ENCODE data around the gene E2F6. TPM values are rescaled to one million over a fixed set of nuclear protein-coding genes. Genes with fewer than 3 reads are reported as not detected.

E2F6 gene
- total RNA-seq, 5 donors from 2014 or later (not counting 1 experiment from before 2014, with no cell fraction given), result 4.8 to 9.5 (median 9.1) TPM

- no CpG with 5 or more reads among the region's 1 CpG for WGBS (ENCODE audit: insufficient coverage)
- H3K27me3 ChIP-seq (replicated peaks in 1 of 2; ENCODE audit: control insufficient read depth in 2 of 2, extremely low read depth in 1 of 2, insufficient read depth in 2 of 2, low read length in 1 of 2), result peaks cover 0 to 4% of the 10 kb centered on the region in 2 experiments
- no peaks in the 10 kb centered on the region for H3K36me3 Mint-ChIP-seq
- H3K27ac Mint-ChIP-seq, result no peak overlapping the region
- no peak overlapping the region for H3K27ac ChIP-seq (ENCODE audit: low read length)
- POLR2A ChIA-PET, result no interaction called here
- ATAC-seq (replicated peaks in 1 of 4), result no peak
- no peaks in the 10 kb centered on the region for H3K9me3 Mint-ChIP-seq
- H3K4me3 Mint-ChIP-seq, result no peak overlapping the region
- H3K27me3 Mint-ChIP-seq, result peaks cover 10 to 21% of the 10 kb centered on the region in 2 donors
- H3K4me3 ChIP-seq (ENCODE audit: control insufficient read depth in 1 of 2, extremely low read depth in 1 of 2, low read length in 1 of 2), result no peak overlapping the region
- no peak for DNase-seq
- no peaks in the 10 kb centered on the region for H3K4me1 Mint-ChIP-seq
- H3K4me1 ChIP-seq (ENCODE audit: control insufficient read depth in 1 of 2, extremely low read depth in 1 of 2, insufficient read depth in 2 of 2, low read length in 2 of 2), result no peaks in the 10 kb centered on the region
- CTCF ChIA-PET, result no interaction called here
- H3K9me3 ChIP-seq, result no peaks in the 10 kb centered on the region
- H3K36me3 ChIP-seq (ENCODE audit: control insufficient read depth in 2 of 2, extremely low read depth in 1 of 2, insufficient read depth in 1 of 2, low read length in 1 of 2), result no peaks in the 10 kb centered on the region
These were observed 56.4 kb downstream of the E2F6 start for GRCh38 chr2:11409572-11409959.

GRCh38 chr2:11408959-11409571 lies 56.9 kb downstream of the E2F6 start:
- Mint-ChIP-seq H3K4me3 (no peak overlapping the region), H3K36me3 (no peaks in the 10 kb centered on the region), H3K4me1 (no peaks in the 10 kb centered on the region), H3K27me3 (peaks cover 10 to 21% of the 10 kb centered on the region in 2 donors), H3K27ac (no peak overlapping the region), H3K9me3 (no peaks in the 10 kb centered on the region)
- ATAC-seq (replicated peaks in 1 of 4) (no peak), DNase-seq (no peak)
- H3K4me3 ChIP-seq (ENCODE audit: control insufficient read depth in 1 of 2, extremely low read depth in 1 of 2, low read length in 1 of 2), result no peak overlapping the region
- H3K9me3 ChIP-seq, result no peaks in the 10 kb centered on the region
- ChIA-PET POLR2A (no interaction called here), CTCF (no interaction called here)
- peaks cover 0 to 4% of the 10 kb centered on the region in 2 experiments for H3K27me3 ChIP-seq (replicated peaks in 1 of 2; ENCODE audit: control insufficient read depth in 2 of 2, extremely low read depth in 1 of 2, insufficient read depth in 2 of 2, low read length in 1 of 2)
- no peaks in the 10 kb centered on the region for H3K4me1 ChIP-seq (ENCODE audit: control insufficient read depth in 1 of 2, extremely low read depth in 1 of 2, insufficient read depth in 2 of 2, low read length in 2 of 2)
- no peak overlapping the region for H3K27ac ChIP-seq (ENCODE audit: low read length)
- WGBS (ENCODE audit: insufficient coverage), result no CpG with 5 or more reads among the region's 1 CpG
- no peaks in the 10 kb centered on the region for H3K36me3 ChIP-seq (ENCODE audit: control insufficient read depth in 2 of 2, extremely low read depth in 1 of 2, insufficient read depth in 1 of 2, low read length in 1 of 2)

- H3K36me3 Mint-ChIP-seq, result no peaks in the 10 kb centered on the region
- CTCF ChIA-PET, result no interaction called here
- H3K27me3 Mint-ChIP-seq, result peaks cover 6 to 9% of the 10 kb centered on the region in 2 donors
- no peaks in the 10 kb centered on the region for H3K9me3 Mint-ChIP-seq
- Histone ChIP-seq H3K27me3 (replicated peaks in 1 of 2; ENCODE audit: control insufficient read depth in 2 of 2, extremely low read depth in 1 of 2, insufficient read depth in 2 of 2, low read length in 1 of 2) (peaks cover 0 to 4% of the 10 kb centered on the region in 2 experiments), H3K4me1 (ENCODE audit: control insufficient read depth in 1 of 2, extremely low read depth in 1 of 2, insufficient read depth in 2 of 2, low read length in 2 of 2) (no peaks in the 10 kb centered on the region), H3K4me3 (ENCODE audit: control insufficient read depth in 1 of 2, extremely low read depth in 1 of 2, low read length in 1 of 2) (no peak overlapping the region), H3K9me3 (no peaks in the 10 kb centered on the region), H3K27ac (ENCODE audit: low read length) (no peak overlapping the region), H3K36me3 (ENCODE audit: control insufficient read depth in 2 of 2, extremely low read depth in 1 of 2, insufficient read depth in 1 of 2, low read length in 1 of 2) (no peaks in the 10 kb centered on the region)
- no peaks in the 10 kb centered on the region for H3K4me1 Mint-ChIP-seq
- POLR2A ChIA-PET, result no interaction called here
- ATAC-seq (replicated peaks in 1 of 4), result no peak
- no peak overlapping the region for H3K4me3 Mint-ChIP-seq
- no CpG with 5 or more reads among the region's 6 CpGs for WGBS (ENCODE audit: insufficient coverage)
- no peak overlapping the region for H3K27ac Mint-ChIP-seq
- no peak for DNase-seq
These were observed 58.5 kb downstream of the E2F6 start for GRCh38 chr2:11407413-11407812.

- Histone ChIP-seq H3K4me1 (ENCODE audit: control insufficient read depth in 1 of 2, extremely low read depth in 1 of 2, insufficient read depth in 2 of 2, low read length in 2 of 2) (no peaks in the 10 kb centered on the region), H3K27ac (ENCODE audit: low read length) (no peak overlapping the region), H3K9me3 (no peaks in the 10 kb centered on the region), H3K4me3 (ENCODE audit: control insufficient read depth in 1 of 2, extremely low read depth in 1 of 2, low read length in 1 of 2) (no peak overlapping the region), H3K27me3 (replicated peaks in 1 of 2; ENCODE audit: control insufficient read depth in 2 of 2, extremely low read depth in 1 of 2, insufficient read depth in 2 of 2, low read length in 1 of 2) (peaks cover 0 to under 1% of the 10 kb centered on the region in 2 experiments), H3K36me3 (ENCODE audit: control insufficient read depth in 2 of 2, extremely low read depth in 1 of 2, insufficient read depth in 1 of 2, low read length in 1 of 2) (no peaks in the 10 kb centered on the region)
- Mint-ChIP-seq H3K4me3 (no peak overlapping the region), H3K36me3 (no peaks in the 10 kb centered on the region), H3K27me3 (peaks cover 6 to 9% of the 10 kb centered on the region in 2 donors), H3K27ac (no peak overlapping the region), H3K4me1 (no peaks in the 10 kb centered on the region), H3K9me3 (no peaks in the 10 kb centered on the region)
- POLR2A ChIA-PET, result no interaction called here
- WGBS (ENCODE audit: insufficient coverage), result 100% methylated on average over 1 of the region's 3 CpGs
- DNase-seq (no peak), ATAC-seq (replicated peaks in 1 of 4) (no peak)
- CTCF ChIA-PET, result no interaction called here
These were observed 59.0 kb downstream of the E2F6 start for GRCh38 chr2:11406958-11407381.

GRCh38 chr2:11406267-11406957 lies 59.5 kb downstream of the E2F6 start:
- no peaks in the 10 kb centered on the region for H3K36me3 ChIP-seq (ENCODE audit: control insufficient read depth in 2 of 2, extremely low read depth in 1 of 2, insufficient read depth in 1 of 2, low read length in 1 of 2)
- ChIA-PET POLR2A (interaction anchor here in 1 of 2 donors (0.7 kb wide), 1 partner anchor 120 kb away, joined by 4 read pairs; no protein-coding TSS in a partner anchor), CTCF (no interaction called here)
- WGBS (ENCODE audit: insufficient coverage), result 87% methylated on average over 8 of the region's 18 CpGs
- Mint-ChIP-seq H3K27me3 (peaks cover 6 to 9% of the 10 kb centered on the region in 2 donors), H3K27ac (no peak overlapping the region), H3K4me1 (no peaks in the 10 kb centered on the region), H3K9me3 (no peaks in the 10 kb centered on the region), H3K4me3 (no peak overlapping the region), H3K36me3 (no peaks in the 10 kb centered on the region)
- no peak for ATAC-seq (replicated peaks in 1 of 4)
- H3K27ac ChIP-seq (ENCODE audit: low read length), result no peak overlapping the region
- no peaks in the 10 kb centered on the region for H3K4me1 ChIP-seq (ENCODE audit: control insufficient read depth in 1 of 2, extremely low read depth in 1 of 2, insufficient read depth in 2 of 2, low read length in 2 of 2)
- H3K9me3 ChIP-seq, result no peaks in the 10 kb centered on the region
- H3K4me3 ChIP-seq (ENCODE audit: control insufficient read depth in 1 of 2, extremely low read depth in 1 of 2, low read length in 1 of 2), result no peak overlapping the region
- H3K27me3 ChIP-seq (replicated peaks in 1 of 2; ENCODE audit: control insufficient read depth in 2 of 2, extremely low read depth in 1 of 2, insufficient read depth in 2 of 2, low read length in 1 of 2), result no peaks in the 10 kb centered on the region
- DNase-seq, result no peak

GRCh38 chr2:11405599-11406266 lies 60.2 kb downstream of the E2F6 start:
- CTCF ChIA-PET, result no interaction called here

More at GRCh38 chr2:11405599-11406266, 60.2 kb downstream of the E2F6 start:
- Histone ChIP-seq H3K27me3 (replicated peaks in 1 of 2; ENCODE audit: control insufficient read depth in 2 of 2, extremely low read depth in 1 of 2, insufficient read depth in 2 of 2, low read length in 1 of 2) (no peaks in the 10 kb centered on the region), H3K9me3 (no peaks in the 10 kb centered on the region), H3K4me1 (ENCODE audit: control insufficient read depth in 1 of 2, extremely low read depth in 1 of 2, insufficient read depth in 2 of 2, low read length in 2 of 2) (no peaks in the 10 kb centered on the region), H3K36me3 (ENCODE audit: control insufficient read depth in 2 of 2, extremely low read depth in 1 of 2, insufficient read depth in 1 of 2, low read length in 1 of 2) (no peaks in the 10 kb centered on the region), H3K27ac (ENCODE audit: low read length) (no peak overlapping the region), H3K4me3 (ENCODE audit: control insufficient read depth in 1 of 2, extremely low read depth in 1 of 2, low read length in 1 of 2) (no peak overlapping the region)
- no peaks in the 10 kb centered on the region for H3K4me1 Mint-ChIP-seq
- WGBS (ENCODE audit: insufficient coverage), result 87% methylated on average over 3 of the region's 5 CpGs
- ATAC-seq (replicated peaks in 1 of 4) (no peak), DNase-seq (no peak)
- H3K27me3 Mint-ChIP-seq, result peaks cover 6% of the 10 kb centered on the region in 2 donors
- H3K36me3 Mint-ChIP-seq, result no peaks in the 10 kb centered on the region
- no peaks in the 10 kb centered on the region for H3K9me3 Mint-ChIP-seq
- H3K4me3 Mint-ChIP-seq, result no peak overlapping the region
- H3K27ac Mint-ChIP-seq, result no peak overlapping the region
- POLR2A ChIA-PET, result interaction anchor here in 1 of 2 donors (0.7 kb wide), 1 partner anchor 119 kb away, joined by 4 read pairs; no protein-coding TSS in a partner anchor
